22Rv1 (cell line): ENCODE measurements around the gene CST7.

Experiments used
- H3K27ac ChIP-seq: fragments of 450-650 bp; 2 replicates; pipeline ENCODE4 v1.5.1; 2017
- CTCF ChIP-seq: fragments of 450-650 bp; IDR thresholded peaks from 2 replicates; pipeline ENCODE4 v1.5.1; 2017; ENCODE audit warnings: mild to moderate bottlenecking
- ZFX ChIP-seq: fragments of 450-650 bp; IDR thresholded peaks from 2 replicates; pipeline ENCODE4 v1.6.1; 2017; ENCODE audit warnings: antibody characterized with exemption, borderline replicate concordance

Gene CST7

GRCh38 chr20:24954151-24954550, 5.1 kb downstream of the CST7 start:
- no peak for TF ChIP-seq ZFX

GRCh38 chr20:24954566-24954965, 5.5 kb downstream of the CST7 start:
- no peak overlapping the region for H3K27ac ChIP-seq
- TF ChIP-seq ZFX (no peak), CTCF (no peak)

More at GRCh38 chr20:24954151-24954550, 5.1 kb downstream of the CST7 start:
- H3K27ac ChIP-seq, result no peak overlapping the region

- no peak overlapping the region for H3K27ac ChIP-seq
- TF ChIP-seq CTCF (no peak), ZFX (no peak)
Measured at GRCh38 chr20:24955045-24955444, 6.0 kb downstream of the CST7 start.

GRCh38 chr20:24956001-24956841, 7.2 kb downstream of the CST7 start:
- TF ChIP-seq CTCF (no peak), ZFX (no peak)
- no peak overlapping the region for H3K27ac ChIP-seq

- H3K27ac ChIP-seq, result no peak overlapping the region
- TF ChIP-seq CTCF, result no peak
- no peak for TF ChIP-seq ZFX
Measured at GRCh38 chr20:24957326-24958016, 8.4 kb downstream of the CST7 start.

GRCh38 chr20:24958506-24959385, 9.7 kb downstream of the CST7 start:
- H3K27ac ChIP-seq, result no peak overlapping the region
- TF ChIP-seq CTCF, result no peak
- no peak for TF ChIP-seq ZFX

GRCh38 chr20:24959591-24960301, 10.7 kb downstream of the CST7 start:
- TF ChIP-seq CTCF, result no peak
- TF ChIP-seq ZFX, result no peak
- H3K27ac ChIP-seq, result no peak overlapping the region
